HepG2 (cell line): Measurements from ENCODE around the gene SEMA4B. TPM values are rescaled to one million over a fixed set of nuclear protein-coding genes. Genes with fewer than 3 reads are reported as not detected.

ENCODE experiments used
- AGO2 ChIP-seq: fragments of 200-400 bp; formaldehyde crosslinking; optimal IDR thresholded peaks from 2 replicates; pipeline ENCODE3; 2017; ENCODE audit warnings: mild to moderate bottlenecking, low read depth, low read length, moderate library complexity
- CBX5 ChIP-seq: sonication (generic); formaldehyde crosslinking; IDR thresholded peaks from 2 replicates; pipeline ENCODE4 v1.4.0; 2020; ENCODE audit warnings: missing genetic modification reagents, borderline replicate concordance
- CCAR2 ChIP-seq: fragments of 200-400 bp; formaldehyde crosslinking; optimal IDR thresholded peaks from 2 replicates; pipeline ENCODE3; 2018; ENCODE audit warnings: low read depth, mild to moderate bottlenecking, low read length, moderate library complexity
- EEA1 ChIP-seq: sonication (generic); formaldehyde crosslinking; IDR thresholded peaks from 2 replicates; pipeline ENCODE4 v1.5.1; 2020; ENCODE audit warnings: mild to moderate bottlenecking, missing genetic modification reagents, borderline replicate concordance
- HOXA3 ChIP-seq: sonication (generic); formaldehyde crosslinking; IDR thresholded peaks from 2 replicates; pipeline ENCODE4 v1.5.0; 2020; ENCODE audit warnings: missing genetic modification reagents
- ISX ChIP-seq: sonication (generic); formaldehyde crosslinking; conservative IDR thresholded peaks from 2 replicates; pipeline ENCODE4 v1.5.0; 2020; ENCODE audit warnings: missing genetic modification reagents
- MTF2 ChIP-seq: sonication (generic); formaldehyde crosslinking; IDR thresholded peaks from 2 replicates; pipeline ENCODE4 v1.5.0; 2020; ENCODE audit warnings: missing genetic modification reagents, borderline replicate concordance
- PAX8 ChIP-seq: sonication (generic); formaldehyde crosslinking; IDR thresholded peaks from 2 replicates; pipeline ENCODE4 v1.8.0; 2022; ENCODE audit warnings: mild to moderate bottlenecking, missing genetic modification reagents, borderline replicate concordance
- PBX3 ChIP-seq: sonication (generic); formaldehyde crosslinking; IDR thresholded peaks from 2 replicates; pipeline ENCODE4 v1.8.1; 2023; ENCODE audit warnings: missing genetic modification reagents, inconsistent platforms, borderline replicate concordance
- RFX5 ChIP-seq: IDR thresholded peaks from 2 replicates; pipeline ENCODE4 v1.6.1; 2011; ENCODE audit warnings: low read depth, low read length, improper control_type of control experiment
- SMARCC2 ChIP-seq: fragments of 450-650 bp; IDR thresholded peaks from 2 replicates; pipeline ENCODE4 v1.6.1; 2017; ENCODE audit warnings: antibody characterized with exemption, mild to moderate bottlenecking
- THAP9 ChIP-seq: sonication (generic); formaldehyde crosslinking; IDR thresholded peaks from 2 replicates; pipeline ENCODE4; 2020; ENCODE audit warnings: missing genetic modification reagents, mild to moderate bottlenecking, borderline replicate concordance
- ZBTB38 ChIP-seq: sonication (generic); formaldehyde crosslinking; IDR thresholded peaks from 2 replicates; pipeline ENCODE4 v1.5.1; 2020; ENCODE audit warnings: mild to moderate bottlenecking, missing genetic modification reagents
- ZBTB7B ChIP-seq: sonication (generic); formaldehyde crosslinking; IDR thresholded peaks from 2 replicates; pipeline ENCODE4 v1.4.0; 2020; ENCODE audit warnings: missing genetic modification reagents
- ZEB1 ChIP-seq: IDR thresholded peaks from 2 replicates; pipeline ENCODE4 v1.6.1; 2012; ENCODE audit warnings: mild to moderate bottlenecking, low read depth, inconsistent platforms; ENCODE audit not compliant: insufficient replicate concordance
- ZFP36 ChIP-seq: fragments of 150-350 bp; IDR thresholded peaks from 2 replicates; pipeline ENCODE4 v1.6.1; 2018; ENCODE audit warnings: borderline replicate concordance, low read length, low read depth; ENCODE audit not compliant: partially characterized antibody
- ZNF180 ChIP-seq: sonication (generic); formaldehyde crosslinking; IDR thresholded peaks from 2 replicates; pipeline ENCODE4 v1.4.0; 2020; ENCODE audit warnings: low read depth, missing genetic modification reagents, borderline replicate concordance
- ZNF746 ChIP-seq: sonication (generic); formaldehyde crosslinking; IDR thresholded peaks from 2 replicates; pipeline ENCODE4 v1.8.0; 2022; ENCODE audit warnings: mild to moderate bottlenecking, missing genetic modification reagents
- polyA plus RNA-seq, 8 experiments: library from polyadenylated mRNA; depleted of rRNA in 3 of 8; stranded (reverse) in 7 of 8; unstranded in 1 of 8; fragments of >200 nt; fragmentation: Illumina TruSeq in 4 of 8; extraction: Trizol in 4 of 8; gene quantifications; 2 replicates each; pipeline versions ENCODE4 v1.2.1 to v1.2.3, GENCODE V29; 2011 to 2016; ENCODE audit warnings: low read depth in 4 of 8, missing spikeins in 1 of 8, mixed read lengths in 1 of 8; ENCODE audit not compliant: insufficient read depth in 1 of 8
- total RNA-seq, 5 experiments: library from RNA; depleted of rRNA; stranded (reverse); fragments of >200 nt; fragmentation: Illumina TruSeq; extraction: Trizol; gene quantifications; 2 replicates each; pipeline ENCODE4 v1.2.3, GENCODE V29; 2016; ENCODE audit warnings: low read depth in 1 of 5
- TF ChIP-seq, protein P1 (sequence below), 2 experiments: sonication (generic) in 1 of 2; formaldehyde crosslinking in 1 of 2; IDR thresholded peaks; 2 replicates each; pipeline versions ENCODE4 v1.4.0 to v1.6.1; 2018 to 2020; ENCODE audit warnings: missing genetic modification reagents in 2 of 2, borderline replicate concordance in 1 of 2, low read depth in 1 of 2, mild to moderate bottlenecking in 1 of 2, missing biosample characterization in 1 of 2

The SEMA4B gene
- total and polyA plus RNA-seq, 2 of the 13 experiments (the other 11 are each of a cell fraction or from before 2014, with no cell fraction given) = 2.1 to 17.0 TPM

- TF ChIP-seq ISX (CRISPR knock-in tag) = no peak
- TF ChIP-seq, protein P1, sequence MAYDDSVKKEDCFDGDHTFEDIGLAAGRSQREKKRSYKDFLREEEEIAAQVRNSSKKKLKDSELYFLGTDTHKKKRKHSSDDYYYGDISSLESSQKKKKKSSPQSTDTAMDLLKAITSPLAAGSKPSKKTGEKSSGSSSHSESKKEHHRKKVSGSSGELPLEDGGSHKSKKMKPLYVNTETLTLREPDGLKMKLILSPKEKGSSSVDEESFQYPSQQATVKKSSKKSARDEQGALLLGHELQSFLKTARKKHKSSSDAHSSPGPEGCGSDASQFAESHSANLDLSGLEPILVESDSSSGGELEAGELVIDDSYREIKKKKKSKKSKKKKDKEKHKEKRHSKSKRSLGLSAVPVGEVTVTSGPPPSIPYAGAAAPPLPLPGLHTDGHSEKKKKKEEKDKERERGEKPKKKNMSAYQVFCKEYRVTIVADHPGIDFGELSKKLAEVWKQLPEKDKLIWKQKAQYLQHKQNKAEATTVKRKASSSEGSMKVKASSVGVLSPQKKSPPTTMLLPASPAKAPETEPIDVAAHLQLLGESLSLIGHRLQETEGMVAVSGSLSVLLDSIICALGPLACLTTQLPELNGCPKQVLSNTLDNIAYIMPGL (CRISPR knock-in tag; IDR thresholded peaks at IDR 0.05; ENCODE audit: borderline replicate concordance in 1 of 2, low read depth in 1 of 2) = peak in 1 of 2 experiments; percentile 31; a peak in 2 of 4 replicates
- peak; percentile 86 for TF ChIP-seq ZEB1
- no peak for TF ChIP-seq PAX8 (CRISPR knock-in tag)
- no peak for TF ChIP-seq ZNF180 (CRISPR knock-in tag)
- TF ChIP-seq ZNF746 (CRISPR knock-in tag) = no peak
- no peak for TF ChIP-seq SMARCC2
- no peak for TF ChIP-seq RFX5
- TF ChIP-seq THAP9 (CRISPR knock-in tag) = peak; percentile 8; the same call in 1 of the 2 replicates
- no peak for TF ChIP-seq ZBTB7B (CRISPR knock-in tag)
- TF ChIP-seq HOXA3 (CRISPR knock-in tag) = peak; percentile 32; the same call in 1 of the 2 replicates
- TF ChIP-seq ZBTB38 (CRISPR knock-in tag) = no peak
- TF ChIP-seq AGO2 = no peak
- no peak; the same call in 1 of the 2 replicates for TF ChIP-seq MTF2 (CRISPR knock-in tag)
- no peak for TF ChIP-seq EEA1 (CRISPR knock-in tag)
- no peak for TF ChIP-seq CCAR2
- TF ChIP-seq CBX5 (CRISPR knock-in tag) = 0 out of 2 replicates have a peak, but pooled peaks have one; percentile 9
- TF ChIP-seq PBX3 (CRISPR knock-in tag) = no peak
- TF ChIP-seq ZFP36 = no peak
Measured at GRCh38 chr15:90160781-90161727, 40.1 kb upstream of the SEMA4B start (continued).
